Measurements from ENCODE around the gene IL10RA. TPM values are rescaled to one million over a fixed set of nuclear protein-coding genes. Genes with fewer than 3 reads are reported as not detected.

IL10RA gene
- total RNA-seq, 1 donor from 2014 or later: not detected

- Mint-ChIP-seq H3K4me3 (ENCODE audit: unreplicated experiment) (no peak overlapping the region), H3K27ac (ENCODE audit: unreplicated experiment) (no peak overlapping the region), H3K27me3 (ENCODE audit: unreplicated experiment) (peaks cover 4% of the 10 kb centered on the region), H3K36me3 (ENCODE audit: unreplicated experiment) (no peaks in the 10 kb centered on the region), H3K4me1 (ENCODE audit: unreplicated experiment) (no peaks in the 10 kb centered on the region), H3K9me3 (ENCODE audit: unreplicated experiment) (peaks cover 3% of the 10 kb centered on the region)
- DNase-seq (ENCODE audit: extremely low spot score, unreplicated experiment): no peak
- TF ChIP-seq CTCF (IDR thresholded peaks at IDR 0.05): no peak
Measured at GRCh38 chr11:117998664-117999353, 12.6 kb downstream of the IL10RA start.

GRCh38 chr11:117999354-117999993 is 13.3 kb downstream of the IL10RA start:
- H3K27me3 Mint-ChIP-seq (ENCODE audit: unreplicated experiment): peaks cover 4% of the 10 kb centered on the region

DNA sequence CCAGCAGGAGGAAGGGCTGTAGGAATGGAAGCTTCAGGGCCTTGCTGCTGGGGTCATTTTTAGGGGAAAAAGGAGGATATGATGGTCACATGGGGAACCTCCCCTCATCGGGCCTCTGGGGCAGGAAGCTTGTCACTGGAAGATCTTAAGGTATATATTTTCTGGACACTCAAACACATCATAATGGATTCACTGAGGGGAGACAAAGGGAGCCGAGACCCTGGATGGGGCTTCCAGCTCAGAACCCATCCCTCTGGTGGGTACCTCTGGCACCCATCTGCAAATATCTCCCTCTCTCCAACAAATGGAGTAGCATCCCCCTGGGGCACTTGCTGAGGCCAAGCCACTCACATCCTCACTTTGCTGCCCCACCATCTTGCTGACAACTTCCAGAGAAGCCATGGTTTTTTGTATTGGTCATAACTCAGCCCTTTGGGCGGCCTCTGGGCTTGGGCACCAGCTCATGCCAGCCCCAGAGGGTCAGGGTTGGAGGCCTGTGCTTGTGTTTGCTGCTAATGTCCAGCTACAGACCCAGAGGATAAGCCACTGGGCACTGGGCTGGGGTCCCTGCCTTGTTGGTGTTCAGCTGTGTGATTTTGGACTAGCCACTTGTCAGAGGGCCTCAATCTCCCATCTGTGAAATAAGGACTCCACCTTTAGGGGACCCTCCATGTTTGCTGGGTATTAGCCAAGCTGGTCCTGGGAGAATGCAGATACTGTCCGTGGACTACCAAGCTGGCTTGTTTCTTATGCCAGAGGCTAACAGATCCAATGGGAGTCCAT is 14.1 kb downstream of the IL10RA start:
- Mint-ChIP-seq H3K27me3 (ENCODE audit: unreplicated experiment) (peaks cover 4% of the 10 kb centered on the region), H3K36me3 (ENCODE audit: unreplicated experiment) (no peaks in the 10 kb centered on the region), H3K27ac (ENCODE audit: unreplicated experiment) (no peak overlapping the region), H3K4me1 (ENCODE audit: unreplicated experiment) (no peaks in the 10 kb centered on the region), H3K4me3 (ENCODE audit: unreplicated experiment) (no peak overlapping the region), H3K9me3 (ENCODE audit: unreplicated experiment) (peaks cover 3% of the 10 kb centered on the region)
- no peak for DNase-seq (ENCODE audit: extremely low spot score, unreplicated experiment)
- TF ChIP-seq CTCF (IDR thresholded peaks at IDR 0.05): no peak

More at GRCh38 chr11:117999354-117999993, 13.3 kb downstream of the IL10RA start:
- Mint-ChIP-seq H3K4me1 (ENCODE audit: unreplicated experiment) (no peaks in the 10 kb centered on the region), H3K27ac (ENCODE audit: unreplicated experiment) (no peak overlapping the region), H3K36me3 (ENCODE audit: unreplicated experiment) (no peaks in the 10 kb centered on the region), H3K9me3 (ENCODE audit: unreplicated experiment) (peaks cover 3% of the 10 kb centered on the region), H3K4me3 (ENCODE audit: unreplicated experiment) (no peak overlapping the region)
- no peak for TF ChIP-seq CTCF (IDR thresholded peaks at IDR 0.05)
- DNase-seq (ENCODE audit: extremely low spot score, unreplicated experiment): no peak

DNA sequence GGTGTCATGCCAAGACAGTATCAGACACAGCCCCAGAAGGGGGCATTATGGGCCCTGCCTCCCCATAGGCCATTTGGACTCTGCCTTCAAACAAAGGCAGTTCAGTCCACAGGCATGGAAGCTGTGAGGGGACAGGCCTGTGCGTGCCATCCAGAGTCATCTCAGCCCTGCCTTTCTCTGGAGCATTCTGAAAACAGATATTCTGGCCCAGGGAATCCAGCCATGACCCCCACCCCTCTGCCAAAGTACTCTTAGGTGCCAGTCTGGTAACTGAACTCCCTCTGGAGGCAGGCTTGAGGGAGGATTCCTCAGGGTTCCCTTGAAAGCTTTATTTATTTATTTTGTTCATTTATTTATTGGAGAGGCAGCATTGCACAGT is 14.6 kb downstream of the IL10RA start:
- Mint-ChIP-seq H3K36me3 (ENCODE audit: unreplicated experiment) (no peaks in the 10 kb centered on the region), H3K4me3 (ENCODE audit: unreplicated experiment) (no peak overlapping the region), H3K27ac (ENCODE audit: unreplicated experiment) (no peak overlapping the region), H3K4me1 (ENCODE audit: unreplicated experiment) (no peaks in the 10 kb centered on the region), H3K27me3 (ENCODE audit: unreplicated experiment) (peaks cover 4% of the 10 kb centered on the region), H3K9me3 (ENCODE audit: unreplicated experiment) (peaks cover 3% of the 10 kb centered on the region)
- no peak for DNase-seq (ENCODE audit: extremely low spot score, unreplicated experiment)
- no peak for TF ChIP-seq CTCF (IDR thresholded peaks at IDR 0.05)

GRCh38 chr11:118001494-118001971 is 15.3 kb downstream of the IL10RA start:
- Mint-ChIP-seq H3K4me3 (ENCODE audit: unreplicated experiment) (no peak overlapping the region), H3K9me3 (ENCODE audit: unreplicated experiment) (peaks cover 3% of the 10 kb centered on the region), H3K36me3 (ENCODE audit: unreplicated experiment) (no peaks in the 10 kb centered on the region), H3K27ac (ENCODE audit: unreplicated experiment) (no peak overlapping the region), H3K4me1 (ENCODE audit: unreplicated experiment) (no peaks in the 10 kb centered on the region), H3K27me3 (ENCODE audit: unreplicated experiment) (peaks cover 4% of the 10 kb centered on the region)
- no peak for DNase-seq (ENCODE audit: extremely low spot score, unreplicated experiment)
- TF ChIP-seq CTCF (IDR thresholded peaks at IDR 0.05): no peak
